OCI-M2 (cell line): Measurements from ENCODE around the gene PSMB3.

Experiments
- DNase-seq: peaks from one replicate; lab custom pipeline; 2025; ENCODE audit not compliant: unreplicated experiment; lab: John Stamatoyannopoulos, UW

The PSMB3 gene

GRCh38 chr17:38794221-38794620 lies 41.7 kb downstream of the PSMB3 start:
- DNase-seq: no peak

GRCh38 chr17:38796451-38797157 lies 44.1 kb downstream of the PSMB3 start:
- DNase-seq: no peak

- no peak for DNase-seq
Measured at GRCh38 chr17:38797158-38797490, 44.6 kb downstream of the PSMB3 start.

- DNase-seq: no peak
Measured at GRCh38 chr17:38797828-38798227, 45.3 kb downstream of the PSMB3 start.

GRCh38 chr17:38798614-38799500 lies 46.3 kb downstream of the PSMB3 start:
- DNase-seq: no peak

GRCh38 chr17:38799501-38800236 lies 47.1 kb downstream of the PSMB3 start, which contains the start of gene PIP4K2B:
Gene PIP4K2B (minus strand): TSS chr17:38799556. CDS start chr17:38799424, 132 bp downstream.
- DNase-seq: peak; percentile 83

- no peak for DNase-seq
Measured at GRCh38 chr17:38800237-38800760, 47.8 kb downstream of the PSMB3 start.

- no peak for DNase-seq
Measured at GRCh38 chr17:38809828-38810227, 57.3 kb downstream of the PSMB3 start.
